Measurements from ENCODE around the gene SLC25A51. TPM values are rescaled to one million over a fixed set of nuclear protein-coding genes. Genes with fewer than 3 reads are reported as not detected.

Gene SLC25A51
- total RNA-seq, 1 donor = 82.8 TPM

DNA sequence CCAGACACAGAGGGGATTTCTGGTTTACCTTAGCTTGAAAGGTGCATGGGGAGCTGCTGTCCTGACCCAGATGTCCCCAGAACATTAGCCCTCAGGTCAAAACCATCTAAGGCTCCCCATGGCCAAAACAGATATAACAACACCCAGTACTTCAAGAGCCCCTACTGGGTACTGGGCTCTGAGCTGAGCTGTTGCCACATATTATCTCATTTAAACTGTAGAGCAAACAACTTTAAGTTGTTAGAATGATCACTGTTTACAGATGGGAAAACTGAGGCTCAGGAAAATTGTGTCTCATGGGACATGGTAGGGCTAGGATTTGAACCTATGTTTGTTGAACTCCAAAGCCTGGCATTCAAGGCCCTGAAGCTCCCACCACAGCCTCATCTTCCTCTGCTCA is 20.6 kb upstream of the SLC25A51 start:
- TF ChIP-seq, protein P1, sequence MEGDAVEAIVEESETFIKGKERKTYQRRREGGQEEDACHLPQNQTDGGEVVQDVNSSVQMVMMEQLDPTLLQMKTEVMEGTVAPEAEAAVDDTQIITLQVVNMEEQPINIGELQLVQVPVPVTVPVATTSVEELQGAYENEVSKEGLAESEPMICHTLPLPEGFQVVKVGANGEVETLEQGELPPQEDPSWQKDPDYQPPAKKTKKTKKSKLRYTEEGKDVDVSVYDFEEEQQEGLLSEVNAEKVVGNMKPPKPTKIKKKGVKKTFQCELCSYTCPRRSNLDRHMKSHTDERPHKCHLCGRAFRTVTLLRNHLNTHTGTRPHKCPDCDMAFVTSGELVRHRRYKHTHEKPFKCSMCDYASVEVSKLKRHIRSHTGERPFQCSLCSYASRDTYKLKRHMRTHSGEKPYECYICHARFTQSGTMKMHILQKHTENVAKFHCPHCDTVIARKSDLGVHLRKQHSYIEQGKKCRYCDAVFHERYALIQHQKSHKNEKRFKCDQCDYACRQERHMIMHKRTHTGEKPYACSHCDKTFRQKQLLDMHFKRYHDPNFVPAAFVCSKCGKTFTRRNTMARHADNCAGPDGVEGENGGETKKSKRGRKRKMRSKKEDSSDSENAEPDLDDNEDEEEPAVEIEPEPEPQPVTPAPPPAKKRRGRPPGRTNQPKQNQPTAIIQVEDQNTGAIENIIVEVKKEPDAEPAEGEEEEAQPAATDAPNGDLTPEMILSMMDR (IDR thresholded peaks at IDR 0.05; ENCODE audit: insufficient read depth, low read length) = no peak
- no peak for DNase-seq (ENCODE audit: low read depth)
- no peak overlapping the region for H3K4me3 ChIP-seq (ENCODE audit: low read depth, low read length)

DNA sequence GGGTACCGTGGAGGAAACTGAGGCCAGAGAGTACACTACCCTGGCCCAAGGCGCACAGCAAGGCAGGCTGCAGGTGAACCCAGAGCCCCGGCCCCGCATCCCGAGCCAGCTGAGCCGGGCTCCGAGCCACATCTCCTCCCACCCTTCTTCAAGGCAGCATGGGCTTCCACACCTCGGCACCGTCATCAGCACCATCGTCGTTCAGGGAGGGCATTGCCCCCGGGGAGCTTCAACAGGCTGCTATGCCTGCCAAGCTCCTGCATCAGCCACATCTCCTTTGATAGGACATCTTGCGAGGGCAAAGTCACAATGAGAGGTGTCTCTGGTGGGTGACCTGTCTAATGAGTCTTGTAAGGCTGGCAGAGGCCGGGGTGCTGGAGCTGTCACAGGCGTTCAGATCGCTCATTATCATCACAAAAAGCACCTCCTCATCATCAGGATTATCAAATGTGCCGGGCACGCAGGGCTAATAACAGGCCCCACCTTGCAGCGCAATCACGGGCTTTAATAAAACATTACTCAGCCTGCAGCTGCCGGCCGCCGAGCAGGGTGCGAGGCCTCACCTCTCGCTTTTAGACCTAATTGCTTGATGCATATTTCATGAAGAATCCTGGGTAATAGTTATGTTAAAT is 20.0 kb upstream of the SLC25A51 start:
- no peak for DNase-seq (ENCODE audit: low read depth)
- TF ChIP-seq, protein P1 (IDR thresholded peaks at IDR 0.05; ENCODE audit: insufficient read depth, low read length) = no peak
- no peak overlapping the region for H3K4me3 ChIP-seq (ENCODE audit: low read depth, low read length)

DNA sequence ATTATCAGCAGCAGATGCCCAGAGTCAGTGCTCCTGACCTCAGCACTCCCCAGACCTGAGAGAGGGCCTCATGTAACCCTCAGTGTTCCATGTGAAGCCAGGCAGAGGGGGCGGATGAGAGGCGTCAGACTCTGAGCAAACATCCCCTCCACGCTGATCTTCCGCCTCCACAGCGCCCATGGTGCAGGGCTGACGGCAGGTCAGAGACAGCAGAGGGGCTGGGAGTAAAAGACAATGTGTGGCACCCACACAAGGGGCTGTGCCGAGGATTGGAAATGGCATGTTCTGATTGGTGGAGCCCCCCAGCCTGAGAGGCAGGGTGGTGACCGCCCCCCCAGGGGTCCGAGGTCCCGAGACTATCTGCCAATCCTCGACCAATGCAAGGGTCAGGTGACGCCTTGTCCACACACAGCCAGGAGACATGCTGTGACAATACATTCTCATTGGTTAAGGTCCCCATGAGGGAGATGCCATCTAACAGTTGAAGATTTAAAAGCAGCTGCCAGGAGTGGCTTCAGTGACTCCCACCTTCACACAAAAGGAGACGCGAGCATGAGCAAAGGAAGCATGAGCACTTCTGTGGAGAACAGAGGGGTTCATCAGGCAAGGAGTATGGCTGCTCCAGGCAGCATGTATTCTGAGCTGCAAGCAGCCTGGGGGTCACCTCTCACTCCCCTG is 19.3 kb upstream of the SLC25A51 start:
- no peak overlapping the region for H3K4me3 ChIP-seq (ENCODE audit: low read depth, low read length)
- DNase-seq (ENCODE audit: low read depth) = no peak
- TF ChIP-seq, protein P1 (IDR thresholded peaks at IDR 0.05; ENCODE audit: insufficient read depth, low read length) = no peak

DNA sequence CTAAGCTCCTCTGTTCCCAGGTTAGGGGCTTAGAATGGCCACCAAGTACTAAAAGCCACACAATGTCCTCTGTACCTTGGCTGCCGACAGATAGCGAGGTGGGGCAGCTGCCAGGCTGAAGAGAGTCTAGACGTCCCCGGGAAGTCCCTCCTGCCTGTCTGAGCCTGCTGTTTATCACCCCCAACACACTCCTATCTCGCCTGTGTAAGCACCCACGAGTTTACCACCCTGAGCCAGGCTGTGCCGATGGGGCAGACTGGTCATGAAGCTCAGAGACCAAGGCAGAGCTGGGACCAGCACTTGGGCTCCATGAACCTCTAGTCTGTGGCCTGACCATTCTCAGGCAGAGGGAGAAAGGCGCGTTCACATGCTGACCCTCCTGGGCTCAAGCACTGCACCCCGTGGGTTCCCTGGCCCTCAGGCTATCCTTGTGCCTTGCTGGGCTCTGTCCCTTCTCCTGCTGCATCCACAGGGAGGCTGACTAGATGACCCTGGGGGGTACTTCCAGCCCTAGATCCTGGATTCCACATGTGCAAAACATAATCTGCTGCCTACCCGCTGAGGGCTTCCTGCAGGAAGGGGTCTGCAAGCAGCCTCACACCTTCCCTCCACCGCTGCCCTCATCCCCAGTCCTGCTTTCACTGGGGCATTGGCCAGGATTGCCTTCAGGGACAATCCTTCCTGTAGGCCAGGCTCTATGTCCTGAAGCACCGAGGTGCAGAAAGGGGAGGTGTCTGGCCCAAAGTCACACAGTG is 18.6 kb upstream of the SLC25A51 start:
- DNase-seq (ENCODE audit: low read depth) = no peak
- no peak overlapping the region for H3K4me3 ChIP-seq (ENCODE audit: low read depth, low read length)

DNA sequence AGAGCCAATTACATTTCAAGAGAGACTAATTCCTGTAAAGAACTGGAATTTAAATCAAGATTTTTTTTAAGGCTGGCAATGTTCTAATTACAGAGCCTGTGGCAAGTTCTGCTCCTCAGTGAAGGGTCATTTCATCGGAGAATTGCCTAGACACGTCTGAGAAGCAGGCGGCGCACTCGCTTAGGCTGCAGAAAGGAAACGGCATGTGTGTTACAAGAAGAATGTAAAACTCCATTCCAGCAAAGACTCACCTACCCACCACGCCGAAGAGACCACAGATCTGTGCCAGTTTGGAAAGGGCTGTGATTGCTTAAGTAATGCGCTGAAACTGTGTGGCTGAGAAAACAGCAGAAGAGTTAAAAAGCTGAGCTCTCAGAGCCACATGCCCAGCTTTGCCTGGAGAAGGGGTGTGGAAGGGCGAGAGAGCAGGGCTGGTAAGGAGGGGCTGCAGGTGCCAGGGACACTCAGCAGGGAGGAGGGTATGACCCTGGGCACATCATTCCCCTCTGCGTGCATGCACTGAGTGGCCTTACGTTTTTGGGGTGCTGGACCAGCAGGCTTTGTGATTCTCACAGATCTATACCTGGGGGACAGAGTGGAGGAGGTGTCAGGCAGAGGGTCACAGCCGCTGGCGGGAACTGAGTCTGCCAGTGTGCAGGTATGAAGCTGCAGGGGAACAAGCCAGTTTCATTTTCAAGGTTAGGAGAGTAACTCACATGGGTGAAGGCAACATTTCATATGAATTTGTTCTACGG is 17.8 kb upstream of the SLC25A51 start:
- TF ChIP-seq, protein P1 (IDR thresholded peaks at IDR 0.05; ENCODE audit: insufficient read depth, low read length) = no peak
- no peak overlapping the region for H3K4me3 ChIP-seq (ENCODE audit: low read depth, low read length)
- peak; percentile 54 for DNase-seq (ENCODE audit: low read depth)

More for the DNA sequence above, 18.6 kb upstream of the SLC25A51 start:
- TF ChIP-seq, protein P1 (IDR thresholded peaks at IDR 0.05; ENCODE audit: insufficient read depth, low read length) = no peak

DNA sequence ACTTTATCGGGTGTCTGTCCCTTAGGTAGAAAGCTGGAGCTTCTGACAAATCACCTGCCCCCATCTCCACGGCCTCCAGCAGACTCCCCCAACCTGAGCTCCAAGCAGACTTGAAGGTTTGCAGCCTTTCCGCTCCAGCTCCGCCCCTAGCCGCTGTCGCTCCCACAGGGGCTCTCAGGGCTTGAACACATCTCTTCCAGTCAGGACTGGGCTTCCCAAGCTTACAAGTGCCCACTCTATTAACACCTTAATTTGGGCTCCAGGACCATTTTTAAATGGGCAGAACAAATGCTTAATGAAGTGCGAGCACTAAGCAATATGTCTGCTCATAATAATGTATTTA is 17.2 kb upstream of the SLC25A51 start:
- DNase-seq (ENCODE audit: low read depth) = no peak
- TF ChIP-seq, protein P1 (IDR thresholded peaks at IDR 0.05; ENCODE audit: insufficient read depth, low read length) = no peak

More for the DNA sequence above, 17.2 kb upstream of the SLC25A51 start:
- no peak overlapping the region for H3K4me3 ChIP-seq (ENCODE audit: low read depth, low read length)
